C4-2B (cell line): ENCODE measurements around the gene RNF31.

ENCODE experiments used
- CTCF ChIP-seq: fragments of 450-650 bp; conservative IDR thresholded peaks from 2 replicates; pipeline ENCODE4 v1.5.1; 2017; ENCODE audit warnings: mild to moderate bottlenecking
- ZFX ChIP-seq: fragments of 450-650 bp; IDR thresholded peaks from 2 replicates; pipeline ENCODE4 v1.6.1; 2017

GRCh38 chr14:24165785-24166184 is 18.5 kb downstream of the RNF31 start:
- no peak for TF ChIP-seq CTCF
- no peak for TF ChIP-seq ZFX
